ENCODE results near the gene PRDM5.

The PRDM5 gene

GRCh38 chr4:120736312-120736711 lies 186.2 kb downstream of the PRDM5 start:
- DNase-seq, result no peak

- no peak for DNase-seq
Measured at GRCh38 chr4:120733968-120734367, 188.6 kb downstream of the PRDM5 start.

GRCh38 chr4:120733054-120733453 lies 189.5 kb downstream of the PRDM5 start:
- no peak for DNase-seq

GRCh38 chr4:120731561-120731960 lies 191.0 kb downstream of the PRDM5 start:
- no peak for DNase-seq

GRCh38 chr4:120730777-120731320 lies 191.7 kb downstream of the PRDM5 start:
- no peak for DNase-seq

GRCh38 chr4:120728892-120729675 lies 193.4 kb downstream of the PRDM5 start:
- no peak for DNase-seq

GRCh38 chr4:120725639-120726580 lies 196.6 kb downstream of the PRDM5 start:
- DNase-seq, result no peak

GRCh38 chr4:120724656-120725055 lies 197.9 kb downstream of the PRDM5 start:
- no peak for DNase-seq

GRCh38 chr4:120723986-120724385 lies 198.5 kb downstream of the PRDM5 start:
- DNase-seq, result no peak

- DNase-seq, result no peak
Measured at GRCh38 chr4:120723105-120723504, 199.4 kb downstream of the PRDM5 start.

GRCh38 chr4:120722655-120723054 lies 199.9 kb downstream of the PRDM5 start:
- no peak for DNase-seq

- no peak for DNase-seq
Measured at GRCh38 chr4:120720354-120720934, 202.1 kb downstream of the PRDM5 start.

- DNase-seq, result peak; percentile 10
Measured at GRCh38 chr4:120718979-120719566, 203.5 kb downstream of the PRDM5 start.

GRCh38 chr4:120716346-120716745 lies 206.2 kb downstream of the PRDM5 start:
- no peak for DNase-seq

- no peak for DNase-seq
Measured at GRCh38 chr4:120714417-120715010, 208.0 kb downstream of the PRDM5 start.

- DNase-seq, result no peak
Measured at GRCh38 chr4:120709991-120710390, 212.5 kb downstream of the PRDM5 start.

- DNase-seq, result no peak
Measured at GRCh38 chr4:120704538-120704937, 218.0 kb downstream of the PRDM5 start.

GRCh38 chr4:120703908-120704307 lies 218.6 kb downstream of the PRDM5 start:
- DNase-seq, result no peak

GRCh38 chr4:120699354-120699753 lies 223.2 kb downstream of the PRDM5 start:
- DNase-seq, result no peak

GRCh38 chr4:120694973-120695372 lies 227.6 kb downstream of the PRDM5 start:
- DNase-seq, result no peak

- DNase-seq, result no peak
Measured at GRCh38 chr4:120693816-120694215, 228.7 kb downstream of the PRDM5 start.

- no peak for DNase-seq
Measured at GRCh38 chr4:120692964-120693363, 229.6 kb downstream of the PRDM5 start.
